Left ventricle myocardium inferior (tissue), 1 donor: ENCODE measurements around the gene CAMKK1. TPM values are rescaled to one million over a fixed set of nuclear protein-coding genes. Genes with fewer than 3 reads are reported as not detected.

Experiments
- DNase-seq: peaks from one replicate; pipeline ENCODE4 v3.0.0-alpha.2; 2020
- H3K27ac ChIP-seq: fragments of 200-600 bp; replicated peaks from 2 replicates; pipeline ENCODE4 v1.8.0; 2021
- H3K27me3 ChIP-seq: fragments of 200-600 bp; 2 replicates; pipeline ENCODE4 v1.8.0; 2021; ENCODE audit warnings: low read depth
- H3K36me3 ChIP-seq: fragments of 200-600 bp; 2 replicates; pipeline ENCODE4 v1.8.0; 2021
- H3K4me1 ChIP-seq: fragments of 200-600 bp; 2 replicates; pipeline ENCODE4 v1.8.0; 2021
- H3K4me3 ChIP-seq: fragments of 200-600 bp; 2 replicates; pipeline ENCODE4 v1.8.0; 2021; ENCODE audit warnings: mild to moderate bottlenecking, moderate library complexity
- H3K9me3 ChIP-seq: fragments of 200-600 bp; replicated peaks from 2 replicates; pipeline ENCODE4 v1.8.0; 2021
- CTCF ChIP-seq: fragments of 200-600 bp; IDR thresholded peaks from 2 replicates; pipeline ENCODE4 v1.8.0; 2021; ENCODE audit warnings: antibody characterized with exemption, mild to moderate bottlenecking, borderline replicate concordance
- intact Hi-C: fragments of 100-400 bp; cut with micrococcal nuclease; formaldehyde crosslinking; loops from one replicate; pipeline ENCODE4 v1.11.0; 2022
- total RNA-seq: library from RNA; stranded (reverse); fragmentation: NEBNext Ultra II Directional; extraction: Animal tissue kit (Norgen Biotek cat#: 25700); gene quantifications from one replicate; pipeline ENCODE4 v1.2.1, GENCODE V29; 2021
- donor health status: DM: no; HTN: yes; CAD: no; lungs with severe emphysema.

Gene CAMKK1
- total RNA-seq, 1 donor from 2014 or later: 5.5 TPM

GRCh38 chr17:3925684-3926485 is 33.0 kb upstream of the CAMKK1 start:
- no peak for DNase-seq
- no peak overlapping the region for H3K4me3 ChIP-seq
- no peaks in the 10 kb centered on the region for H3K36me3 ChIP-seq
- H3K27ac ChIP-seq: no peak overlapping the region
- H3K4me1 ChIP-seq: peaks cover 13% of the 10 kb centered on the region
- H3K27me3 ChIP-seq: no peaks in the 10 kb centered on the region
- no peak for TF ChIP-seq CTCF
- intact Hi-C loops: no loop called here
- H3K9me3 ChIP-seq: no peaks in the 10 kb centered on the region

GRCh38 chr17:3924512-3925350 is 31.9 kb upstream of the CAMKK1 start:
- intact Hi-C loops: no loop called here
- DNase-seq: peak; percentile 54

GRCh38 chr17:3923466-3924190 is 30.8 kb upstream of the CAMKK1 start:
- H3K36me3 ChIP-seq: no peaks in the 10 kb centered on the region
- H3K4me3 ChIP-seq: no peak overlapping the region
- no peak for DNase-seq
- no peaks in the 10 kb centered on the region for H3K27me3 ChIP-seq
- intact Hi-C loops: no loop called here
- H3K9me3 ChIP-seq: no peaks in the 10 kb centered on the region
- no peak for TF ChIP-seq CTCF
- peaks cover 21% of the 10 kb centered on the region for H3K4me1 ChIP-seq
- H3K27ac ChIP-seq: no peak overlapping the region

More at GRCh38 chr17:3924512-3925350, 31.9 kb upstream of the CAMKK1 start:
- Histone ChIP-seq H3K36me3 (no peaks in the 10 kb centered on the region), H3K9me3 (no peaks in the 10 kb centered on the region), H3K4me1 (peaks cover 13% of the 10 kb centered on the region), H3K27me3 (no peaks in the 10 kb centered on the region), H3K27ac (no peak overlapping the region), H3K4me3 (no peak overlapping the region)
- no peak for TF ChIP-seq CTCF

GRCh38 chr17:3922765-3923164 is 29.9 kb upstream of the CAMKK1 start:
- no peaks in the 10 kb centered on the region for H3K9me3 ChIP-seq
- no peaks in the 10 kb centered on the region for H3K27me3 ChIP-seq
- no peak overlapping the region for H3K27ac ChIP-seq
- peaks cover 17% of the 10 kb centered on the region for H3K4me1 ChIP-seq
- intact Hi-C loops: no loop called here
- TF ChIP-seq CTCF: no peak
- no peak overlapping the region for H3K4me3 ChIP-seq
- no peak for DNase-seq
- H3K36me3 ChIP-seq: no peaks in the 10 kb centered on the region
